Epithelial cell of esophagus (primary cell): ENCODE measurements around the gene POU6F1.

Experiments used
- DNase-seq: peaks from one replicate; pipeline ENCODE4 v3.0.0; 2010; ENCODE audit warnings: low read depth
- H3K4me3 ChIP-seq: 2 replicates; pipeline ENCODE4 v1.5.1; 2011; ENCODE audit warnings: mild to moderate bottlenecking, low read length, control low read depth
- CTCF ChIP-seq: IDR thresholded peaks from 2 replicates; pipeline ENCODE4 v1.5.1; 2011; ENCODE audit warnings: low read depth, mild to moderate bottlenecking, low read length, control low read depth, inconsistent platforms; ENCODE audit not compliant: insufficient read depth; ENCODE audit errors: missing control alignments

Gene POU6F1

GRCh38 chr12:51183816-51184215 lies 34.0 kb downstream of the POU6F1 start:
- DNase-seq: no peak
- TF ChIP-seq CTCF: no peak
- H3K4me3 ChIP-seq: no peak overlapping the region

GRCh38 chr12:51183349-51183748 lies 34.5 kb downstream of the POU6F1 start:
- no peak for DNase-seq
- no peak overlapping the region for H3K4me3 ChIP-seq
- no peak for TF ChIP-seq CTCF

- no peak for DNase-seq
- H3K4me3 ChIP-seq: no peak overlapping the region
- no peak for TF ChIP-seq CTCF
These were observed 36.3 kb downstream of the POU6F1 start for GRCh38 chr12:51181558-51181957.

GRCh38 chr12:51177897-51178296 lies 40.0 kb downstream of the POU6F1 start:
- no peak for TF ChIP-seq CTCF
- no peak overlapping the region for H3K4me3 ChIP-seq
- no peak for DNase-seq

- TF ChIP-seq CTCF: no peak
- no peak overlapping the region for H3K4me3 ChIP-seq
- no peak for DNase-seq
These were observed 43.4 kb downstream of the POU6F1 start for GRCh38 chr12:51174501-51174900.

- H3K4me3 ChIP-seq: peak within 1 kb of the TSS; percentile 96
- DNase-seq: peak; percentile 98
- no peak for TF ChIP-seq CTCF
These were observed 45.1 kb downstream of the POU6F1 start, which contains the start of gene TFCP2 for GRCh38 chr12:51172515-51173431. TSS of gene TFCP2 (minus strand) at chr12:51173135. CDS start at chr12:51172422, 713 bp downstream.

- DNase-seq: peak; percentile 28
- no peak for TF ChIP-seq CTCF
- H3K4me3 ChIP-seq: peak overlapping the region; percentile 96
These were observed 45.9 kb downstream of the POU6F1 start for GRCh38 chr12:51171884-51172514.
